ENCODE results near the gene CYTH4. TPM values are rescaled to one million over a fixed set of nuclear protein-coding genes. Genes with fewer than 3 reads are reported as not detected.

Gene CYTH4
- total and polyA plus RNA-seq, 2 of the 13 experiments (the other 11 are each of a cell fraction or from before 2014, with no cell fraction given) = not detected

GRCh38 chr22:37254867-37255233, 27.5 kb upstream of the CYTH4 start (continued):
- TF ChIP-seq ZBED4 (CRISPR knock-in tag; IDR thresholded peaks at IDR 0.05; ENCODE audit: borderline replicate concordance) = no peak
- TF ChIP-seq ZBTB25 (CRISPR knock-in tag; IDR thresholded peaks at IDR 0.05) = no peak
- TF ChIP-seq ZNF235 (CRISPR knock-in tag; IDR thresholded peaks at IDR 0.05; ENCODE audit: borderline replicate concordance) = no peak
- no peak for TF ChIP-seq MXD3 (CRISPR knock-in tag; IDR thresholded peaks at IDR 0.05)
- TF ChIP-seq PHF5A (CRISPR knock-in tag; IDR thresholded peaks at IDR 0.05; ENCODE audit: low read depth, unreplicated experiment) = no peak
- no peak for TF ChIP-seq RBM22 (optimal IDR thresholded peaks at IDR 0.05; ENCODE audit: low read length)

GRCh38 chr22:37255558-37256006, 26.7 kb upstream of the CYTH4 start:
- no TSS peak for BruUV-seq (replicated peaks)
- intact Hi-C loops (cut with micrococcal nuclease; ENCODE audit: unreplicated experiment) = no loop called here

More at GRCh38 chr22:37255558-37256006, 26.7 kb upstream of the CYTH4 start:
- H3K9me3 ChIP-seq (ENCODE audit: low read length) = no peaks in the 10 kb centered on the region
- no peaks in the 10 kb centered on the region for H3K79me2 ChIP-seq (ENCODE audit: insufficient read depth, low read length)
- ATAC-seq = no peak
- TF ChIP-seq ZNF44 (CRISPR knock-in tag; IDR thresholded peaks at IDR 0.05) (no peak), NBN (conservative IDR thresholded peaks at IDR 0.05) (0 out of 2 replicates have a peak, but pooled peaks have one; percentile 24), ZNF557 (CRISPR knock-in tag; IDR thresholded peaks at IDR 0.05) (no peak)
- H3K9ac ChIP-seq (ENCODE audit: insufficient read depth, low read depth, low read length) = no peak overlapping the region
- no peak for DNase-seq (ENCODE audit: low spot score)
- peaks cover 0 to 11% of the 10 kb centered on the region in 2 experiments; a peak in 3 of 5 replicates for H3K27me3 ChIP-seq (ENCODE audit: control insufficient read depth in 1 of 2, insufficient read depth in 2 of 2, low read length in 2 of 2)
- H3K4me2 ChIP-seq (ENCODE audit: low read depth, low read length) = no peak overlapping the region
- no peak overlapping the region for H3K4me3 ChIP-seq (replicated peaks in 1 of 3; ENCODE audit: insufficient read depth in 1 of 3, low read depth in 2 of 3, low read length in 3 of 3)
- in situ Hi-C loops (cut with HindIII; ENCODE audit: extremely low pct_ligation_motif_present, low pct_unique_long_range_greater_than_20kb) = no loop called here
- H4K20me1 ChIP-seq (ENCODE audit: insufficient read depth, low read length) = no peaks in the 10 kb centered on the region
- H3K4me1 ChIP-seq (ENCODE audit: insufficient read depth, low read length) = no peaks in the 10 kb centered on the region
- ChIA-PET POLR2A (no interaction called here), CTCF (ENCODE audit: low intra/inter-chr PET ratio, low total read pairs) (no interaction called here)
- no peak overlapping the region for H2AFZ ChIP-seq (ENCODE audit: low read length)
- H3K27ac ChIP-seq (ENCODE audit: extremely low read length, insufficient read depth, low read length) = no peak overlapping the region
- no peak for FAIRE-seq
- no peaks in the 10 kb centered on the region for H3K36me3 ChIP-seq (replicated peaks in 1 of 2; ENCODE audit: control insufficient read depth in 1 of 2, insufficient read depth in 2 of 2, low read length in 2 of 2)
